Measurements from ENCODE around the gene CD164.
"Not testable (repeated sequence)": the region's sequence is repeated elsewhere in the genome, so short reads cannot be mapped to it uniquely, and the experiment has no call there.

Gene CD164

GRCh38 chr6:109342506-109342905 is 39.8 kb downstream of the CD164 start:
- DNase-seq, result no peak

GRCh38 chr6:109340811-109341210 is 41.5 kb downstream of the CD164 start:
- DNase-seq, result no peak

GRCh38 chr6:109339906-109340678 is 42.2 kb downstream of the CD164 start:
- no peak for DNase-seq

- no peak for DNase-seq
These were observed 45.9 kb downstream of the CD164 start for GRCh38 chr6:109336221-109336961.

GRCh38 chr6:109333870-109334269 is 48.4 kb downstream of the CD164 start:
- DNase-seq, result not testable (repeated sequence)

GRCh38 chr6:109332748-109333147 is 49.5 kb downstream of the CD164 start:
- no peak for DNase-seq

- DNase-seq, result no peak
These were observed 51.2 kb downstream of the CD164 start for GRCh38 chr6:109331081-109331480.

- DNase-seq, result no peak
These were observed 52.0 kb downstream of the CD164 start for GRCh38 chr6:109330263-109330662.

- DNase-seq, result no peak
These were observed 53.6 kb downstream of the CD164 start for GRCh38 chr6:109328629-109329028.

- DNase-seq, result no peak
These were observed 54.3 kb downstream of the CD164 start for GRCh38 chr6:109327959-109328358.

GRCh38 chr6:109327491-109327890 is 54.8 kb downstream of the CD164 start:
- no peak for DNase-seq

GRCh38 chr6:109326351-109326750 is 55.9 kb downstream of the CD164 start:
- DNase-seq, result no peak

GRCh38 chr6:109325400-109325801 is 56.9 kb downstream of the CD164 start:
- DNase-seq, result no peak

- no peak for DNase-seq
These were observed 59.0 kb downstream of the CD164 start for GRCh38 chr6:109323241-109323640.

- peak; percentile 8 to 27 for DNase-seq
These were observed 59.4 kb downstream of the CD164 start for GRCh38 chr6:109322825-109323224.

GRCh38 chr6:109321752-109322151 is 60.5 kb downstream of the CD164 start:
- DNase-seq, result no peak

GRCh38 chr6:109320072-109320471 is 62.2 kb downstream of the CD164 start:
- no peak for DNase-seq

GRCh38 chr6:109318328-109318876 is 63.9 kb downstream of the CD164 start:
- DNase-seq, result no peak

- no peak for DNase-seq
These were observed 65.4 kb downstream of the CD164 start for GRCh38 chr6:109316909-109317308.
